GM19395 (cell line): ENCODE results near the gene NEDD8.
A peak's percentile ranks its signal among the peaks of the same experiment; 100 is the strongest.

Source experiments
- ATAC-seq: cut with Tn5 transposase; IDR thresholded peaks from one replicate; pipeline ENCODE4 v1.9.1; 2021; ENCODE audit warnings: mild to moderate bottlenecking, moderate library complexity; ENCODE audit not compliant: unreplicated experiment

Gene NEDD8

GRCh38 chr14:24232121-24232644 is at the start of gene NEDD8:
Gene NEDD8 (minus strand): TSS chr14:24232367. CDS start chr14:24232267, 100 bp downstream.
- peak; percentile 82 for ATAC-seq

DNA sequence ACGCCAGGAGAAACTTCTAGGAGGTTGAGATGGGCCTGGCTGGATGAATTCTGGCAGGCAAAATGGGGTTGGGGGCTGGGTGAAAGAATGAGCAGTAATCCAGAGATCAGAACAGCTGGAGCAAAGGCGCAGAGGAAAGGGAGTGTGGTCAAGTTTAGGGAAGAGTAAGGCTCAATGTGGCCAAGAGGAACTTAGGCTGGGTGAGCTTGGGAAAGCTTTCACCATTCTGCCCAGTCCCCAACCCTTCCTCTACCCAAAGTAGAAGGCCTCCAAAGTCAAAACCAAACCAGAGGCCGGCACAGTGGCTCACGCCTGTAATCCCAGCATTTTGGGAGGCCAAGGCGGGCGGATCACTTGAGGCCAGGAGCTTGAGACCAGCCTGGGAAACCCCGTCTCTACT is 49.5 kb upstream of the NEDD8 start:
- no peak for ATAC-seq

DNA sequence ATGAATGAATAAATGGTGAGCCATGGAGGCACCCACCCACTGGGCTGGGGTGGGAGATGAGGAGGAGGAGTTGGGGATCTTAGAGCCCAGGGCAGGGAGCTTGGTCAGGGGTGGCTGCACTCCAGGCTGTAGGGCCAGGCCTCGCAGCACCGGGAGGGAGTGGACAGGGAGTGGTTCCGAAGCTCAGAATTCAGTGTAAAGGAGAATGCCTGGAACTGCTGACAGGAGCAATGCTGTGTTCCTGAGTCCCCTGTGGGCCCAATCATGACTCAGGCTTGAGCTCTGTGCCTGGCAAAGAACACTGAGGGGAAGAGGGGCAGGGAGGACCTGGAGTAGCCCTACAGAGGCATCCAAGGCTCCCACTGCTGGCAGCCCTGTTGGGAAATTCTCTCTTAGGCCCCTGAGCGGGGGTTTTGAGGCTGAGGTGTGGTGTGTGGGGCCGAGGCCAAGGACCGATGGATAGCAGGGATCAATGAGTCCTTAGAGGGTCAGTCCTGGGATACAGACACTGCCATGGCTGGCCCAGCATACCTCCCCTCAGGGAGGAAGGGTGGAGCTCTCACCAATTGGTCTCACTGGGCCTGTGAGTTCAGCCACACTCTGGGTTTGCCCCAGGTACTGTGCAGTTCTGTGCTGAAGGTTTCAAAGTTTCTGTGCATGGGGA is 48.8 kb upstream of the NEDD8 start:
- no peak for ATAC-seq

DNA sequence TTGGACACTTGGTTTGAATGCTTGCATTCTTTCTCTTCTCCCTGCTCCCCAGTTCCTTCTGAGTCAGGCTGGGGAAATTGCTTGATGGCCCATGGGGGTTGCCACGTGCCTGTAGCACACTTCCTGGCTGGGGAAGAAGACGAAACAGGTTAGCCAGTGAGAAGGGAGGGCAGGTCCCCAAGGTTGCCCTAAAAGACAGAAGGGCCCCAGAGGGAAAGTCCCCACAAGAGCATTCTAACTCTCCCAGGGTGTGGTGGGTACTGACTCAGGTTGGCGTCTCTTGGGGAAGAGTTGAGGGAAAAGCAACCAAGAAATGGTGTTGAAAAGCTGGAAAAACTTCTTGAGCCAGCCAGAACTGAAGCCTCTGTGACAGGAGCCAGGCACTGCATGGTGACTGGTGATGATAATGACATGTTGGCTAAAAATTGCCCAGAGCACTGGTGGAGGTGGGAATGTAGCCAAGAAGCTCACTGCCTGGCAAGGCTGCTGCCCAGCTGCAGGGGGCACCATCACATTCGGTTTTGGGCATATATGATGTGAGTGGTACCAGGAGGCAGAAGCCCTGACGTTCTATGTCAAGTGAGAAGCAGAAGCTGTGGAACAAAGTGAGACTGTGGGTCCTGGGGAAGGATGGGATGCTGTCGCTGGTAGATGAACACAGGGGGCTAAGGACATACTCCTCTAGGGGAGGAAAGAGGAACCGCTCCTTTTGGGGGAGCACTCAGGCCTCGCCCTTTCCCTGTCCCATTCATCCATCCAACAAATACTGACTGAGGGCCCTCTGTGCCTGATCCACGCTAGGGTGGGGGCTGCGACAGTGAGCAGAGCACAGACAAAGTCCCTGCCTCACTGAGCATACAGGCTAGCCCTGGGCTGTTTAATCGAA is 47.4 kb upstream of the NEDD8 start:
- peak; percentile 63 for ATAC-seq

DNA sequence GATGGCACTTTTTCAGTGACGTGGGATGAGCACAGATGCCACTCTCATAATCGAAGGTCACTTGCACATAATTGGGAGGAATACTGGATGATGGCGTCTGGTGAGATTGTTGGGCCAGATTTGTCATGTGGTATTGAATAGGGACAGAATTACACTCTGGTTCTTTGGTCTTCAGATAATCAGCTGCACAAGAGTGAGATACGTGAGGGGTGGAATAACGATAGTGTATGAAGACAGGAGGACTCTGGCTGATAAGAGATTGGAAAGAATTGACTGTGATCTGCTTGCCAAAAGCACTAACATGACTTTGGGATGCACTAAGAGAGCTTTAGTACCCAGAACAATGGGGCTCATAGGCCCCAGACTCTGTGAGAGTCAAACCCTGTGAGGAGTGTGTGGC is 46.3 kb upstream of the NEDD8 start:
- no peak for ATAC-seq

DNA sequence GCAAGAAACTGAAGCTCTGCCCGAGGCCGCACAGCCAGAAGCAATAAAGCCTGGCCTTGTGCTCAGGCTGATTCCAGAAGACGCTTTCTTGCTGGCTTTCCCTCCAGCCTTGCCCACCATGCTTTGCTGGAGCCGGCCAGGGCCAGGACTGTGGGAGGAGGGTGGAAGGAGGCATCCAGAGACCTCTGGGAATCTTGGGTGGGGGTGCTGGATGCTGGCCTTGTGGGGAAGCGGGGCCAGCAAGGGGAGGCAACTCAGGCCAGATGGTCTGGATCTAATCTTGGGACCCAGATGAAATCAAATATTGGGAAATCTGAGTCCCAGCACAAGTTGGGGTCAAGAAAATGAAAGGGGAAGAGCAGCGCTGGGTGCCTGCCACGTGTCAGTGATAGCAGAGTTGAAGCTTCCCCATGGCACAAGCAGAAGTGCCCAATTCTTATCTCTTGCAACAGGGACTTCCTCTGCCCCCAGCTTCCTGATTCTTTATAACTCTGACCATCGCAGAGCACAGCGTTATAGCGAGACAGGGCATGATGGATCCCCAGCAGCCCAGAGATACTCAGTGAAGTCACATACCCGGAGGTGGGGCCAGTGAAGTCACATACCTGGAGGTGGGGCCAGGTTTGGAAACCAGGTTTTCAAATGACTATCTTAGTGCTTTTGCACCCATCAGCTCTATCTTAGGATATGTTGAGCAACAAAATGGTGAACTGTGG is 45.6 kb upstream of the NEDD8 start:
- no peak for ATAC-seq

GRCh38 chr14:24277071-24277470 is 44.9 kb upstream of the NEDD8 start:
- no peak for ATAC-seq

DNA sequence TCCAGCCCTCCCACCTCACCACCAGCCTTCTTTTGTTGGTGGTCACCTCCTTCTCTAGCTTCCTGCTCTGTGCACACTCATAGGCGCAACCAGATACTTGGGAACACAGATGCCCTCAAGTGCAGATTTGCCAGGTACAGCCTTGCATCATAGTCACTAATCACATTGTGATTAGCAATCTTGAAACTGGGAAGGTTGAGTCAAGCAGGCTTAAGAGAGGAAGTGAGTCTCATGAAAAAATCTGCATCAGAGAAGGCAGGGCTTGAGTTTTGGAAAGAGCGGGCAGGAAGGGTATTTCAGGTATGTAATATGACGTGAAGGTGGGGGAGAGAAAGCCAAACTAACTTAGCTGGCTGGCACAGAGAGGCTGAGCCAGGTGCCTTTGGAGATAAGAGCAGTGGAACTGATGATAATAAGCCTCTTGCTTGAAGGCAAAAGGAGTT is 42.0 kb upstream of the NEDD8 start:
- ATAC-seq = peak; percentile 50

- ATAC-seq = no peak
These were observed 41.3 kb upstream of the NEDD8 start for GRCh38 chr14:24273422-24273998.

- ATAC-seq = no peak
These were observed 40.3 kb upstream of the NEDD8 start for GRCh38 chr14:24272467-24272866.

DNA sequence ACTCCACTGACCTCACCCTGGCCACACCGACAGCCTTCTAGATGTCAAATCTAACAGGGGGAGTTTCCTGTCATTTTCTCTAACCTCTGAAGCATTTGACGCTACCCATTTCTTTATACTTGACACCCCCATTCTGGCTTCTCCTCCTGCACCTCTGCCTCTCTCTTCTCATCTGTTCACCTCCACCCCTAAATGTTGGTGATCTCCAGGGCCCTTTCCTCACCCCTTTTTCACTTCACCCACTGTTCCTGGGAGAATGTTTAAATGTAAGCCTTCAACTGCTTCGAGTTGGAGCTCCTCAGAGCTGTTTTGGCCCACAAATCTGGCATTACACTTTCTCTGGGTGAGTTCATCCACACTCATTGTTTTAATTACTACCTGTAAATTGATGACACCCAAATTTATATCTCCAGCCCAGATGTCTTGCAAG is 39.7 kb upstream of the NEDD8 start:
- no peak for ATAC-seq

DNA sequence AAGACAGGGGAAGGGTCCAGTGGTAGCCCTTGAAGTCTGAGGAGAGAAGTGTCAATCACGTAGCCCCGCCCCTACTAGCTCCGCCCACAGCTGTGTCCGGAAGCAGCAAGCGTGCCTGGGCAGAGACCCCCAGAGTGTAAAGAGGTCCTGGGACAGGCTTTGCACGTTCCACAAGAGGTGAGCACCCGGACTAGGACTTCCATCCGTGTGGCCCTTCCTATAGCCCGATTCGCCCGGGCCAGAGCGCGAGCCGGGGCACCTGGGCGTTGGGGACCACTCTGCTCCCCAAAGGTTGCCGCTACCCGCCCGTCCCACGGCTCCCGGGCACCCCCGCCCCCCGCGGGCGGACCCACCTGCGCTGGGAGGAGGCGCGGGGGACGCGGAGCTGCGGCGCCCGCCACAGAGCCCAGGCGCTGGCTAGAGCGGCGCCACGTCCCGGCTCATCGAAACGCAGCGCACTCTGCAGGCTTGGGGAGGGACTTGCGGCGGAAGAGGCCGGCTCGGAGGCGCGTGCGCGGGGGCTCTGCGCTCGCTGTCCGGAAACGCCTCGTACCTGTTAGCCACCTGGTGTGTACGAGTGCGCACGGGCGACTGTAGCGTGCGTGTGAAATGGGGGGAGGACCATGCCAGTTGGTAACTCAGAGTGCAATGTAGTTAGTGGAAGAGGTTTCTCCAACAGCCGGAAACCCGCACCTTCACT is 39.1 kb upstream of the NEDD8 start, which contains the start of gene RABGGTA:
TSS of gene RABGGTA (minus strand) at position 464 of the 700 bp plus-strand sequence. CDS start 482 bp downstream, outside the sequence.
- ATAC-seq = peak; percentile 84

DNA sequence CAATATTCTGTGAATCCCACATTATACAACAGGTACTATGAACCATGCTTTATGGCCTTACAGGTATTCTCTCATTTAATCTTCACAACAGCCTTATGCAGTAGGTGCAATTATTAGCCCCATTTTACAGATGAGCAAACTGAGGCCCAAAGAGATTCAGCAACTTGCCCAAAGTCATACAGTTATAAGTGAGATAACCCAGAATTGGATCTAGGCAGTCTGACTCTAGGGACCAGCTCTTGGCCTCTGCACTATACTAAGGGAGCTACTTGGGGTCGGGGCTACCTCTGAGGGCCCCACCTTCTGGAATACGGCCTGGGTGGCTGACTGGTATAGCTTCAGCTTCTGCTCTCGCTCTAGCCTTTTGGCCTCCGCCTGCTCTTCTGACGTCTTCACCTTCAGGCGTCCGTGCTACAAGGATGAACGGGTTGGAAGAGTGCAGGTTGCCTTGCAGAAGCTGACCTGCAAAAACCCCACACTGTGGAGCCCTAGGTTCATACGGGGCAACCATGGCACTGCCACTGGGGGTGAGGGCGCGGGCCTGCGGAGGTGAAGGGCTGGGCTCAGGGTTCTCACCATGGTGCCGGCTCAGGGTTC is 38.5 kb upstream of the NEDD8 start:
- ATAC-seq = no peak

- no peak for ATAC-seq
These were observed 37.9 kb upstream of the NEDD8 start for GRCh38 chr14:24269910-24270536.

DNA sequence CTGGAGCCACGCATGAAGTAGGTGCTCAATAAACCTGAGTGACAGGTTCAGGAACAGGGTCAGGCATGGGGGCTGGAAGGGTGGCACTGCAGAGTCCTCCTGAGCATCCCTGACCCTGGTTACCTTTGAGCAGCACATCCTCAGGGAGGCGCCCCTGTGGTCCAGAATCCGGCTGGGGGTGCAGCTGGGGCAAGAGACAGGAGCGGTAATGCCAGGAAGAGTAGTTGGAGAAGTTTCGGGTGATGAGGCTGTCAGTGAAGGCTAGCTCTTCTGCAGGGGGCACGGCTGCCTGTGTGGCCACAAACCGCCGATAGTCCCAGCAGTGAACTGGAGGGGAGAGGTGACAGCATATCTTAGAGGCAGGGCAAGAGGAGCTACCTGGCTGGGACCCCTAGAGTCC is 37.2 kb upstream of the NEDD8 start:
- ATAC-seq = no peak

DNA sequence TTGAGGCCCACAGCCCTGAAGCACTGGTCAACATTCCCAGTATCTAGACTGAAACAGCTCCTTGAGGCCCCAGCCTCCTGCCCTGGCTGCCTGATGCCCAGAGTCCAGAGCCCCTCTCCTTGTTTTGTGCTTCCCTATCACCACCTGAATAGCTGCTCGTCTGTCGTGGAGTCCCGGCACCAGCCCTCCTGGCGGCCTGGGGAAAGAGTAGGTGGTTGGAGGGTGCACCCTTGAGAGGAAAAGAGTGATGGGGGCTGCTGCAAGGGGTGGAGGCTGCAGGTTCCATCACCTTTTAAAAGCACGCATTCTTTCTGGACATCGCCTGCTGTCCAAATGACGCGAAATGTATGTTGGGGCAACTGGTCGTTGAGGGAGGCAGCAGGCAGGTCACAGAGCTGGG is 36.1 kb upstream of the NEDD8 start:
- no peak for ATAC-seq

- no peak for ATAC-seq
These were observed 35.3 kb upstream of the NEDD8 start for GRCh38 chr14:24267516-24267915.

DNA sequence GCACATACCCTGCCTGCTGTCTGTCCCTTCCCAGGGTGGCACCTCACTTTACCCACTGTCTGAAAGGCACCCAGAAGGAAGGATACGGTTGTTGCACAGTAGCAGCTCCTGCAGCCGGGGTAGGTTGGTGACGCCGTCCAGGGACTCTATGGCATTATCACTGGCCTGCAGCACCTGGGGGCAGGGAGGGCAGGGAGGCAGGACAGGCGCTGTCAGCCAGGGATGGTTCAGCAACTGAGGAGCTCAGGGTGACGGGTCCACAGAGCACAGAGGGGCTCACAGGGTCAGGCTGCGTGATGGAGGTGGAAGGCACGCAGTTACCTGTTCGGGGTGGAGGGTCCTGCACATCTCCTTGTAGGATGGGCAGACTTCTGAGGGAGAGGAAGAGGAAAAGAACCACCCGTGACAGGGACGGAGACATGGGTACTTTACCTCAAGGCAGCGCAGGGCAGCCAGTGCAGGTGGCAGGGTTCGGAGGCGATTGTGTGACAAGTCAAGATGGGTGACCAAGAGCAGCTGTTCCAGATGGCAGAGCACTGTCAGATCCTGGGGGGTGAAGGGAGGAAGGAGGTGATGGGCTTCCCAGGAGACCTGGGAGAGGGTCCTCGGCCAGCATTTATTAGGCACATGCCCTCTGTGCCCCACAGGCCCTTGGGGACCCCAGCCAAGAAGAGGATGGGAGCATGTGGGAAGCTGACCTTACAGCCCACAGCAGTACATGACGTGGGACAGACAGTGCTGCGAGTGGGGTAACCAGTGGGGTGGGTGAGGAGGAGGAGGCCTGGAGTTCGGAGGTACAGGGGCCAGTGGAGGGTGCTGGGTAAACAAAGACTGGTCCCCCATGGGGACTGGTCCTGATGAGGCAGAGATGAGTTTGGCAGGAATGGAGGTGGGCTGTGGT is 34.4 kb upstream of the NEDD8 start:
- ATAC-seq = no peak
